Vagina (tissue), 2 donors: ENCODE data around the gene FGF22.

ENCODE experiments used
- POLR2A ChIP-seq, 2 donors: fragments of 450-650 bp; IDR thresholded peaks; one replicate each; pipeline ENCODE4 v1.6.1; 2017; ENCODE audit warnings: antibody characterized with exemption in 2 of 2, mild to moderate bottlenecking in 2 of 2, moderate library complexity in 2 of 2
- TF ChIP-seq, protein P1 (sequence below), 3 experiments: fragments of 450-650 bp in 2 of 3; fragments of 200-600 bp in 1 of 3; sonication (generic) in 1 of 3; IDR thresholded peaks; one replicate each; pipeline ENCODE4 v1.5.1; 2017 to 2019; ENCODE audit warnings: antibody characterized with exemption in 3 of 3, mild to moderate bottlenecking in 2 of 3, moderate library complexity in 2 of 3

DNA sequence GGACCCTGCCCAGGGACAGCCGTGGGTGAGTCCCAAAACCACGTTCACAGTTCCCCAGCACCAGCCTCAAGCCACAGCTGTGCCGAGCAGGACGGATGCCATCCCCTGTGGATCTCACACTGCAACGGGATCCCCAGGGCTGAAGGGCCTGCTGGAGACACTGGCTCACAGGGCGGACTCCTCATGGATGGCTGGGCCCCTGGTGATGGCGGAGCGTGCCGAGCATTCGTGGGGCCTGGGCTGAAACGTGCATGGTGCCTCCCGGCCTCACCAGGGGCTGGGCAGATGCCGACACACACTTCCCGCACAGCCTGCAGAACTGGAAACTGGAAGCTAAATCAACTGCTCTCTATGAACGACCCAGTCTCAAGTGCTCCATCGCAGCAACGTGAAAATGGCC is 13.7 kb downstream of the FGF22 start:
- TF ChIP-seq, protein P1, sequence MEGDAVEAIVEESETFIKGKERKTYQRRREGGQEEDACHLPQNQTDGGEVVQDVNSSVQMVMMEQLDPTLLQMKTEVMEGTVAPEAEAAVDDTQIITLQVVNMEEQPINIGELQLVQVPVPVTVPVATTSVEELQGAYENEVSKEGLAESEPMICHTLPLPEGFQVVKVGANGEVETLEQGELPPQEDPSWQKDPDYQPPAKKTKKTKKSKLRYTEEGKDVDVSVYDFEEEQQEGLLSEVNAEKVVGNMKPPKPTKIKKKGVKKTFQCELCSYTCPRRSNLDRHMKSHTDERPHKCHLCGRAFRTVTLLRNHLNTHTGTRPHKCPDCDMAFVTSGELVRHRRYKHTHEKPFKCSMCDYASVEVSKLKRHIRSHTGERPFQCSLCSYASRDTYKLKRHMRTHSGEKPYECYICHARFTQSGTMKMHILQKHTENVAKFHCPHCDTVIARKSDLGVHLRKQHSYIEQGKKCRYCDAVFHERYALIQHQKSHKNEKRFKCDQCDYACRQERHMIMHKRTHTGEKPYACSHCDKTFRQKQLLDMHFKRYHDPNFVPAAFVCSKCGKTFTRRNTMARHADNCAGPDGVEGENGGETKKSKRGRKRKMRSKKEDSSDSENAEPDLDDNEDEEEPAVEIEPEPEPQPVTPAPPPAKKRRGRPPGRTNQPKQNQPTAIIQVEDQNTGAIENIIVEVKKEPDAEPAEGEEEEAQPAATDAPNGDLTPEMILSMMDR (IDR thresholded peaks at IDR 0.05) = no peak
- TF ChIP-seq POLR2A (IDR thresholded peaks at IDR 0.05) = no peak
